Calu3 (cell line): ENCODE data around the gene NRIP2. TPM values are rescaled to one million over a fixed set of nuclear protein-coding genes. Genes with fewer than 3 reads are reported as not detected.
"Not testable (repeated sequence)": the region's sequence is repeated elsewhere in the genome, so short reads cannot be mapped to it uniquely, and the experiment has no call there.

Source experiments
- BruUV-seq: library from RNA; stranded (reverse); fragments of 400-500 nt; replicated peaks from 2 replicates; lab custom pipeline; 2021; lab: Mats Ljungman, UMichigan
- CTCF ChIA-PET: fragments of 300-600 bp; sonication (Branson Sonifier 250); formaldehyde crosslinking; loops from one replicate; lab custom pipeline; 2022; ENCODE audit warnings: antibody characterized with exemption; lab: Charles Lee
- DNase-seq: peaks from one replicate; pipeline ENCODE4 v3.0.0; 2022
- H3K27ac Mint-ChIP-seq: one replicate; pipeline ENCODE4 v1.8.0; 2022; ENCODE audit warnings: mixed read lengths; ENCODE audit not compliant: unreplicated experiment
- H3K27me3 Mint-ChIP-seq: one replicate; pipeline ENCODE4 v1.8.0; 2022; ENCODE audit warnings: mixed read lengths; ENCODE audit not compliant: unreplicated experiment
- H3K36me3 Mint-ChIP-seq: one replicate; pipeline ENCODE4 v1.8.0; 2022; ENCODE audit warnings: mild to moderate bottlenecking, moderate library complexity, mixed read lengths; ENCODE audit not compliant: insufficient read depth, unreplicated experiment
- H3K4me1 Mint-ChIP-seq: one replicate; pipeline ENCODE4 v1.8.0; 2022; ENCODE audit warnings: mild to moderate bottlenecking, low read depth, mixed read lengths; ENCODE audit not compliant: unreplicated experiment
- H3K4me3 Mint-ChIP-seq: one replicate; pipeline ENCODE4 v1.8.0; 2022; ENCODE audit warnings: mild to moderate bottlenecking, low read depth, moderate library complexity, mixed read lengths; ENCODE audit not compliant: unreplicated experiment
- H3K9me3 Mint-ChIP-seq: one replicate; pipeline ENCODE4 v1.8.0; 2022; ENCODE audit warnings: low read depth, mixed read lengths; ENCODE audit not compliant: unreplicated experiment
- CTCF ChIP-seq: fragments of 200-600 bp; IDR thresholded peaks from one replicate; pipeline ENCODE4 v1.8.0; 2022; ENCODE audit warnings: antibody characterized with exemption; ENCODE audit not compliant: unreplicated experiment
- intact Hi-C: fragments of 100-400 bp; cut with micrococcal nuclease; formaldehyde crosslinking; loops from one replicate; pipeline ENCODE4 v1.10.0; 2022; ENCODE audit not compliant: unreplicated experiment
- total RNA-seq: library from RNA; stranded (reverse); gene quantifications from 2 replicates; pipeline ENCODE4 v1.2.3, GENCODE V29; 2022

NRIP2 gene
- total RNA-seq, 1 experiment from 2014 or later = not detected

GRCh38 chr12:2877047-2877952 is 42.5 kb upstream of the NRIP2 start, which contains the start of the genes FOXM1 and RHNO1:
Gene FOXM1 (minus strand): TSS chr12:2877174. CDS start chr12:2874478, 2,696 bp downstream.
Gene RHNO1 (plus strand): TSS chr12:2877223. CDS start chr12:2885367, 8,144 bp downstream.
- Mint-ChIP-seq H3K4me1 (peaks cover 22% of the 10 kb centered on the region), H3K36me3 (peaks cover 39% of the 10 kb centered on the region), H3K9me3 (no peaks in the 10 kb centered on the region), H3K27me3 (no peaks in the 10 kb centered on the region), H3K27ac (peak within 1 kb of the TSS; percentile 87), H3K4me3 (peak within 1 kb of the TSS; percentile 75)
- no peak for TF ChIP-seq CTCF
- peak; percentile 90 for DNase-seq
- CTCF ChIA-PET = interaction anchor here (2.3 to 2.5 kb wide), 2 partner anchors 13 to 164 kb away, joined by 8 to 9 read pairs; partner anchors contain the start of gene TULP3
- TSS peak; percentile 79 for BruUV-seq
- intact Hi-C loops = no loop called here

DNA sequence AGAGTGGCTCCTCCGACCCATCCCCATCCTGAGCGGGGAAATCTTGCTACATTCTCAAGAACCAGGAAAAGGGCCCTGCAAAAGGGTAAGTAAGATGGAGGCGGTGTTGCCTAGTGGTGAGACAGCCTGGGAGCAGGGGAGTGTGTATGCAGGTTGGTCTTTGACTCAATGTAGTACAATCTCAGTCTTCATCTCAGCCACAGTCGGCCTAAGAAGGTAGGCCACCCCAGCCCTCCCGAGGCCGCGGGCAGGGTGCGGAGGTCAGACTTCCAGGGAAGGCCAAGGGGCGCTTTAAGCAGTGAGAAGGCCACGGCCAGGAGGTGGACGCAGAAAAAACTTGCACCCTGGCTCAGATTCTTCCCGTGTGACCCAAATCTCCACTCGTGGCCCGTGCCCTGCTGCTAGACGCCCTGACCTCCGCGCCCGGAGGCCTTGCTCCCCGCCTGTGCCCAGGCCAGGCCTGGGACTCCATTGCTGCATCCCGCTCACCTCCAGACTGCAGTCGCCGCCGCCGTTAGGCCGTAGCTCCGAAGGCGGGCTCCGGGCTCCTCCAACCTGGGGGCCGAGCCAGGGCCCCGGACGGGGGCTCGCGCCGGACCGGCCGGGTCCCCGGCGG is 41.7 kb upstream of the NRIP2 start:
- intact Hi-C loops = no loop called here
- Mint-ChIP-seq H3K27ac (peak overlapping the region; percentile 87), H3K27me3 (no peaks in the 10 kb centered on the region), H3K9me3 (no peaks in the 10 kb centered on the region), H3K4me1 (peaks cover 22% of the 10 kb centered on the region), H3K4me3 (peak overlapping the region; percentile 75), H3K36me3 (peaks cover 39% of the 10 kb centered on the region)
- TF ChIP-seq CTCF = no peak
- CTCF ChIA-PET = interaction anchor here (2.3 to 2.5 kb wide), 2 partner anchors 14 to 165 kb away, joined by 8 to 9 read pairs; partner anchors contain the start of gene TULP3
- BruUV-seq = no TSS peak
- peak; percentile 11 for DNase-seq

- DNase-seq, intact Hi-C loops, H3K4me3 Mint-ChIP-seq, H3K27ac Mint-ChIP-seq, H3K27me3 Mint-ChIP-seq, BruUV-seq, H3K4me1 Mint-ChIP-seq, H3K9me3 Mint-ChIP-seq: not testable (repeated sequence)
- CTCF ChIA-PET = interaction anchor here (0.6 kb wide), 1 partner anchor 101 kb away, joined by 6 read pairs; no protein-coding TSS in a partner anchor
- peaks cover 37% of the 10 kb centered on the region for H3K36me3 Mint-ChIP-seq
These were observed 34.3 kb upstream of the NRIP2 start for GRCh38 chr12:2868986-2869632.

DNA sequence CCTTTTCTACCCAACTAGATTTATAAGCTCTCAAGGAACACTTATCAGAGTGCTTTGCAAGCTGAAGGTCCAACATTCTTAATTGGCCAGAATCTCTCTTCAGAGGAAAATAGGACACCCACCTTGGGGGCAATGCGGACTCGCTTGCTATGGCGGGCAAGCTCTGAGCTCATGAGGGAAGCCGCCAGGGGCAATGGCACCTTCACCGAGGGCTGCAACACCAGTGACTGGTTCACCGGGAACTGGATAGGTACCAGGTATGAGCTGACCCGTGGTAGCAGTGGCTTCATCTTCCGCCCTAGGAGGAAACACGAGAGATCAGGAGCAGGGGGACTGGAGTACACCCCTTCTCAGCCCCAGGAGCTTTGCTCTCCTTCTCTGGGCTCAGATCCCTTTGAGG is 29.4 kb upstream of the NRIP2 start:
- H3K27me3 Mint-ChIP-seq = no peaks in the 10 kb centered on the region
- CTCF ChIA-PET = no interaction called here
- H3K9me3 Mint-ChIP-seq = no peaks in the 10 kb centered on the region
- H3K4me3 Mint-ChIP-seq = no peak overlapping the region
- H3K36me3 Mint-ChIP-seq = peaks cover 47% of the 10 kb centered on the region
- BruUV-seq = no TSS peak
- TF ChIP-seq CTCF = no peak
- H3K27ac Mint-ChIP-seq = no peak overlapping the region
- intact Hi-C loops = no loop called here
- no peaks in the 10 kb centered on the region for H3K4me1 Mint-ChIP-seq
- no peak for DNase-seq

DNA sequence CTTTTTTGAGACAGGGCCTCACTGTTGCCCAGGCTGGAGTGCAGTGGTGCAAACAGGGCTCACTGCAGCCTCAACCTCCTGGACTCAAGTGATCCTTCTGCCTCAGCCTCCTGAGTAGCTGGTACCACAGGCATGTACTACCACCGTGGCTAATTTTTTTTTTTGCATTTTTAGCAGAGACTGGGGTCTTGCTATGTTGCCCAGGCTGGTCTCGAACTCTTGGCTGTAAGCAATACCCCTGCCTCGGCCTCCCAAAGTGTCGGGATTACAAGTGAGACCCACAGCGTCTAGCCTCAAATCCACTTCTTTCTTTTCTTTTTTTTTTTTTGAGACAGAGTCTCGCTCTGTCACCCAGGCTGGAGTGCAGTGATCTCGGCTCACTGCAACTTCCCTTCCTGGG is 28.6 kb upstream of the NRIP2 start:
- H3K4me3 Mint-ChIP-seq, intact Hi-C loops, DNase-seq, BruUV-seq, H3K27me3 Mint-ChIP-seq, H3K9me3 Mint-ChIP-seq, H3K4me1 Mint-ChIP-seq, CTCF ChIA-PET, H3K27ac Mint-ChIP-seq: not testable (repeated sequence)
- H3K36me3 Mint-ChIP-seq = peaks cover 55% of the 10 kb centered on the region
